NCI-H1417 treated with DMSO at 0.1 percent for 48 hours (cell line): ENCODE data around the gene CHRNG.

Experiments used
- DNase-seq: peaks from one replicate; lab custom pipeline; 2025; lab: John Stamatoyannopoulos, UW

CHRNG gene

DNA sequence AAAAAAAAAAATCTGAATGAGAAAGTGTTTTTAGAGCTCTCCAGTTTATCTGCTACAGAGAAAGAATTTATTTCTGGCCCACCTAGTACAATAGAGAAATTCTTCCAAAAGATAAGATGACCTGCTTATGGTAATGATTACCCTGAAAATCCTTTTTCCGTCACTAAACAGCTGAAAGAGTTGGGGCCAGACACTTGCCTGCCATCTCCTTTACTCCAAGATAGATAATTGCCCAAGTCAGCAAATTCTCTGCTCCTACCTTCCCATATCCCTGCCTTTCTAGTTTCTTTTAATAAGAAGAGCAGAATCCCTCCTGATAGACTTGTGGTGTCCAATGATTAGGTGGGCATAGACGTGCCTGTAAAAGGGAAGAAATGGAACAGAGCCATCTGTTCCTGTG, 39.1 kb downstream of the CHRNG start:
- no peak for DNase-seq

- no peak for DNase-seq
Measured at GRCh38 chr2:232580648-232580981, 41.1 kb downstream of the CHRNG start.

GRCh38 chr2:232581725-232582124, 42.2 kb downstream of the CHRNG start:
- no peak for DNase-seq

GRCh38 chr2:232584238-232584637, 44.7 kb downstream of the CHRNG start:
- DNase-seq, result no peak

- no peak for DNase-seq
Measured at GRCh38 chr2:232586943-232587505, 47.5 kb downstream of the CHRNG start.

DNA sequence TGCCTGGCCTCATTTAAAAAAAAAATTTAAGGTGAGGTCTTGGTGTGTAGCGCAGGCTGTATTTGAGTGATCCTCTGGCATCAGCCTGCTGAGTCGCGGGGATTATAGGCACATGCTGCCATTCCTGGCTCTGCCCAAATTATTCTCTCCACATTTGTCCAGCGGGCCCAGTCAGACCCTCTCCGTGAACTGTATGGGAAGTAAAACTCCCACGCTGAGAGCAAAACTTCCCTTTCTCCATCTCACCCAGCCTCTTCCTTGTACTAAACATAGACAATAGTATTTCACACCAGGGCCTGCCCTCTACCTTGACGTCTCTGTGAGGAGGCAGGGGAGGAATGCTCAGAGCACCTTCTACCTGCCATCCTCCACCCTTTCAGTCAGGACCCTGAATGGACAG, 48.0 kb downstream of the CHRNG start:
- no peak for DNase-seq

- no peak for DNase-seq
Measured at GRCh38 chr2:232588031-232588430, 48.5 kb downstream of the CHRNG start.

DNA sequence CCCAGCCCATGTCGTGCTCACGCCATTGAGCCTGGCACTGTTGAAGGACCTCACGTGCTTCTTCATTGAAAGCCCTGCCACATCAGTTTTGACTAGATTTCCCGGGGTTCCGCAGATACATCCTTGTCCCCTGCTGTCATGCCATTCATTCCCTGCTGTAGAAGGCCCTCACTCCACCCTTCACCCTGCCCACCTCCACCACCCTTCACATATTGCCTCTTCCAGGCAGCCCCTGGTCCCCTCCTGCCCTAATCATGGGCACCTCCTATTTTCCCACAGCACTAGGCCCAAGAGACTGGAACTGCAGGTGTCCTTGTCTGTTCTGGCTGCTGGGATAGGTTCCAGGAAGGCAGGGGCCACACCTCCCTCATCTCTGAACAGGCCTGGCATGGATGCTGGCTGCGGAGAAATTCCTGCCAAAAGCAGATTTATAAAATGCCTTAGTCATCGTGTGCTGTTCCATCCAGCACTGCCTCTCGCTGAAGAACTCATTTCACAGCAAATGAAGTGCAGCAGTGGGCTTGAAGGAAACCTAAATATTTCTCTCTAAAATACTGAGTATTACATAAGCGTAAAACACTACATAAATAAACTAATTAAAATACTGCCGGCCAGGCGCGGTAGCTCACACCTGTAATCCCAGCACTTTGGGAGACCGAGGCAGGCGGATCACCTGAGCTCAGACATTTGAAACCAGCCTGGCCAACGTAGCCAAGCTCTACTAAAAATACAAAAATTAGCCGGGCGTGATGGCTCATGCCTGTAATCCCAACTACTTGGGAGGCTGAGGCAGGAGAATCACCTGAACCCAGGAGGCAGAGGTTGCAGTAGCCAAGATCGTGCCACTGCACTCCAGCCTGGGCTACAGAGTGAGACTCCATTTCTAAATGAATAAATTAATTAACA, 49.4 kb downstream of the CHRNG start:
- DNase-seq, result no peak

- DNase-seq, result no peak
Measured at GRCh38 chr2:232592772-232593395, 53.4 kb downstream of the CHRNG start.

GRCh38 chr2:232593982-232594381, 54.5 kb downstream of the CHRNG start:
- no peak for DNase-seq
